GM18909 (cell line): ENCODE measurements around the gene DNAJC1.

Source experiments
- ATAC-seq: cut with Tn5 transposase; IDR thresholded peaks from one replicate; pipeline ENCODE4 v1.9.1; 2021; ENCODE audit warnings: mild to moderate bottlenecking; ENCODE audit not compliant: unreplicated experiment, poor library complexity

Gene DNAJC1

DNA sequence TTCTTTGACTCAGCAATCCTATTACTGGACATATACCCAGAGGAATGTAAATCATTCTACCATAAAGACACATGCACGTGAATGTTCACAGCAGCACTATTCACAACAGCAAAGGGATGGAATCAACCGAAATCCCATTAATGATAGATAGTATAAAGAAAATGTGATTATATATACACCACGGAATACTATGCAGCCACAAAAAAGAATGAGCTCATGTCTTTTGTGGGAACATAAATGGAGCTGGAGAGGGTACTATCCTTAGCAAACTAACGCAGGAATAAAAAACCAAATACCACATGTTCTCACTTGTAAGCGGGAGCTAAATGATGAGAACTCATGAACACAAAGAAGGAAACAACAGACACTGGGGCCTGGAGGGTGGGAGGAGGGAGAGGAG is 201.9 kb downstream of the DNAJC1 start:
- no peak for ATAC-seq

DNA sequence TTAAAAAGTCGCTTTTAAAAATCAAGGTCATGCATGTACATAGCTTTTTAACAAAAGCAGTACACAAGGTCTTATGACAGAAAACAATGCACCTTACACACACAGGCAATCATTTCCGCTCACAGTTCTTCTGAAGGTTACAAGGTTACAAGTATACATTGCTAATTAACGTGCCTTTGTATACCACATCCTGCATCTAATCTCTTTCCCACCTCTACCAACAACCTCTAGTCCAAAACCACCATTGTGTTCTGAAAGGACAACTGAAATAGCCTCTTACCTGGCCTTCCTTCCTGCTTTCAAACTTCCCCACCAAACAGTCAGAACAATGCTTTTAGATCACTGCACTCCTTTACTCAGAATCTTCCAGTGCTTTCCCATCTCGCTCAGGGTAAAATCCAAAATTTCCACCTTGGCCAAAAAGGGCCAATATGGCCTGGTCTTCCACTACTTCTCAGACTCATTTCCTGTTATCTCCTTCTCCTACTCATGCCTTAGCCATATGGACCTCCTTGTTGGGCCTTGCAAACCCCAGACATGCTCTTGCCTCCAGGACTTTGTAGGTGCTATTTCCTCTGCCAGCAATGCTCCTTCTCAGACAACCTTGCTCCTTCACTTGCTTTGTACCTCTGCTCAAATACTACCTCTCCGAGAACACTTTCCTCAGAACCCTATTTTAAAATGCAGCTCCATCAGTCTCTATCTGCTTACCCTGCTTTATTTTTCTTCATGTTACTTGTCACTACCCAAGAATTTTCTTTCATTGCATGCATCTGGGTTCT is 205.4 kb downstream of the DNAJC1 start:
- ATAC-seq: no peak

DNA sequence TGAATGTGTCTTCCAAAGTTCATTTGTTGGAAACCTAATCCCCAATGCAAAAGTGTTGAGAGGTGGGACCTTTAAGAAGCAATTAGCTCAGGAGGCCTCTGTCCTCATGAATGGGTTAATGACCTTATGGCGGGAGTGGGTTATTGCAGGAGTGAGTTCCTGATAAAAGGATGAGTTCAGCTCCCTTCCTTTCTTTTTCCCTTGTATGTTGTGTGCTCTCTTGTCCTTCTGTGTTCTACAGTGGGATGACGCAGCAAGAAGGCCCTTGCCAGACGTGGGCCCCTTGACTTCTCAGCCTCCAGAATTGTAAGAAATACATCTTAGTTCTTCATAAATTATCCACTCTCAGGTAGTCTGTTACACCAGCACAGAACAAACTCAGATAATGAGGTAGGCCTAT is 206.0 kb downstream of the DNAJC1 start:
- ATAC-seq: no peak

DNA sequence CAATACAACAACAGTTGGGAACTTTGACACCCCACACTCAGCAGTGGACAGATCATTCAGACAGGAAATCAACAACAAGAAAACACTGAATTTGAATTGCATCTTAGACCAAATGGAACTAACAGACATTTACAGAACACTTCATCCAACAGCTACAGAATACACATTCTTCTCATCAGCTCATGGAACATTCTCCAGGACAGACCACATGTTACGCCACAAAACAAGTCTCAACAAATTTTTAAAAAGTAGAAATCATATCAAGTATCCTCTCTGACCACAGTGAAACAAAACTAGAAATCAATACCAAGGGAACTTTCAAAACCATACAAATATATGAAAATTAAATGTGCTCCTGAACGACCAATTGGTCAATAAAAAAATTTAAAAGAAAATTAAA is 212.3 kb downstream of the DNAJC1 start:
- ATAC-seq: no peak

DNA sequence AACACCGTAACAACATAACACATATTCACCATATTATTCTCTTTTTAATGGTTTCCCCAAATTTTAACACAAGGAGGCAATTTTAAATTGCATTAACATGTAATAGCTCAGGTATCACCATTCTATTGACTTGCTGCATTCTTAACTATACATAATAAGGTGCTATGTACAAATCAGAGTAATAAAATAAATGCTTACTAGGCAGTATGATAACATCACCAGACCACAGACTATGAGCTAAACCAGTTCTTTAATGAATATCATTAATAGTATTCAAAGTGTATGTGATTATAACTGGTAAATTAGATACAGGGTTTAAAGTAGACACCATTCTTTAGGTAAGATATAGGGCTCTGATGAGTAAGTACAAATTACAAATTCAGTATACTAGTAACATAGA is 226.6 kb downstream of the DNAJC1 start:
- no peak for ATAC-seq

DNA sequence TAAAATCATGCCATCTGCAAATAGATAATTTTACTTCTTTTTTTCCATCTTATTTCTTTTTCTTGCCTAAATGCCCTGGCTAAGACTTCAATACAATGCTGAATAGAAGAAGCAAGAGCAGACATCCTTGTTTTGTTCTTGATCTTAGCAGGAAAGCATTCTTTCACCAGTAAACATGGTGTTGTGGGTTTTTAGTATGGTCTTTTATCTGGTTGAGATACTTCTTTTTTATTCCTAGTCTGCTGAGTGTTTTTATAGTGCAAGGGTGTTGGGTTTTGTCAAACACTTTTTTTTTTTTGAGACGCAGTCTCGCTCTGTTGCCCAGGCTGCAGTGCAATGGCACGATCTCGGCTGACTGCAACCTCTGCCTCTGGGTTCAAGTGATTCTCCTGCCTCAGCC is 232.3 kb downstream of the DNAJC1 start:
- ATAC-seq: no peak

DNA sequence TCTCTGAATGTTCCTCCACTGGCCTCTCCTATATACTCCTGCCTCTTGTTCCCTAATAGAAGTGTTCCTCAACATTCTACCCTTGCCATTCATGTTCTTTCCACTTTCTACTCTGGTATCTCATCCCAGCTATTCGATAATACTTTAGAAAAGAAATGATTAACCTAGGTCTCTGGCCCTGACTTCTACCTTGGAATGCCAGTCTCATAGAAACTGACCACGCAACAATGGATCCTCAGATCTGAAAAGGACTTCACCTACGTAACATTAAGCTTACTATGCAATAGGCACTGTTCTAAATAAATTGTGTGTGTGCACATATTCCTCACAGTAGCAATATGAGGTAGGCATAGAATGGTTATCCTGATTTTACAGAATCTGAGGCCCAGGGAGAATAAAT is 234.5 kb downstream of the DNAJC1 start:
- no peak for ATAC-seq

DNA sequence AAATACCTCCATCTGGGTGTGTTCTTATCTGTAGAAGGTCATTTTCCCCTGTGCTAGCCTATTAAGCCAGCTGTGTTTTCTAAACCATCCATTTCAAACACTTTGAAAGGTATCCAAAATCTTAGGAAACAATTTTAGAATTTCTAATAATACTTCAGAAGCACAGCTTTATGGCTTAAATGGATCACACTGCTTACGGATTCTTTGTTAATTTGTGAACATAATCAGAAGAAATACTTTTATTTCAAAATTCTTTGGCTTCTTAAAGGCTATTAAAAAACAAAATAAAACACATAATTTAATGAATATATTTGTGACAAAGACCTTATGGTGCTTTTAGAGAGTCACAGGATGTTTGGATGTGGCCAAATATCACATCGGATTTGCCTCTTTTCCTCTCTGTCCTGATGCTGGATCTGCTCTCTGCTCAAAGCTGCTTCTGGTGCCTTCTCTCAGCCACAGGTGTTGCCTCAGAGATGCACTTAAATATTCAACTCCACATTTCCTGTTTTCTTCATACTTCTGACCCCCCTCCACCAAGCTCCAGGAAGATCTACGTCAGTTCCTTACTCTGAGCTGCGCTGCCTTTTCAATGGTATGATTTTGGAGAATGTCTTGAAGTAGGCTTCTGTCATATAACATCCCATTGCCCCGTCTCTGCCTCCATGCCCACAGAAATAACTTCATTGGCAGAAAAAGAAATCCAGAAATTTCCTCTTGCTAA is 238.9 kb downstream of the DNAJC1 start:
- ATAC-seq: no peak

DNA sequence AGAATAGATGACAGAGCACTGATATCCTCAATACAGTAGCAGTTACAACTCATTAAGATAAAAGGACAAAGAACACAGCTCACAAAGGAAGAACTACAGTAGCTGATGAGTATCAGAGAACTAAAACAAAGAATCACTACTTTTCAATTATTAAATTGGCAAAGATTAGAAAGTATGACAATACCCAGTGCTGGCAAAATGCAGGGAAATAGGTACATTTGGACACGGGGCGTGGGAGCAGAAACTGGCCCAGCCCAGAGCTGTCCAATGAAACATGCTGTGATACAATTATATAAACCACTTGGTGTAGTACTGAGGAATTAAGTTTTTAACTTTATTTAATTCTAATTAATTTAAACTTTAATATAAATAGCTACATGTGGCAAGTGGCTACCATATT is 243.2 kb downstream of the DNAJC1 start:
- no peak for ATAC-seq

DNA sequence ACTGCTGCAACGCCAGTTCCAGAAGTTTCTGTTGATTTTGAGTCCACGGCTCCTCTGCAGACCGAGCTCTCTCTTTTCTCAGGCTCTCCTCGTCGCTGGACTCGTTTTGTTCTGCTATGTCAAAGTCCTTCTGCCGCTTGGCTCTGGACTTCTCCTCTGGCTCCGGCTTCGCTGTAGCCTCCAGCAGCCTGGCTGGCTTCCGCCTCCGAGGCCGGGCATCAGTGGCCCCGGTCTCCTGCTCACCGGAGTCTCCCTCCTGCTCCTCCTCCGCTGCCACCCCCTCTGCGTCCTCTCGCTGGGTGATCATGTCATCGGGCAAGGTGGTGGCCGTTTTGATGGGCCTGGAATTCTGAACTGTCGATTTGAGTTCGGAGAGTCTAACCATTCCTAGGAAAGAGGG is 244.3 kb downstream of the DNAJC1 start:
- ATAC-seq: no peak

DNA sequence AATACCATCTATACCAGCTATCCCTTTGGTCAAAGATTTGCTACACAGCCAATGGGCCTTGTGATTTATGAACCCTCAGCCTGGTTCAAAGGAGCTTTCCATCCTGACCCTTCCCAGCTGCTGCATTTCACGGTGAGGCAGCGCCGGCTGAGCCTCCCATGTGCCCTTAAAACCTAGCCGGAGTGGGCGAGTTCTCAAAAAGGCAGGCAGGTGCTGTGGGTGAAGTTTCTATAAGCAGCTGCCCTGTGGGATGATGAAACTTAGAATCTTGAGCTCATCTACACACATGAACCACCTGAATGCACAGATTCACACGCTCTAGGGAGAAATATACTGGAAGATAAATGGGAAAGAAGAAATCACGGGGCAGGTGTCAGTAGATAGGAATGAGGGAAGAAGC is 244.8 kb downstream of the DNAJC1 start:
- ATAC-seq: no peak

DNA sequence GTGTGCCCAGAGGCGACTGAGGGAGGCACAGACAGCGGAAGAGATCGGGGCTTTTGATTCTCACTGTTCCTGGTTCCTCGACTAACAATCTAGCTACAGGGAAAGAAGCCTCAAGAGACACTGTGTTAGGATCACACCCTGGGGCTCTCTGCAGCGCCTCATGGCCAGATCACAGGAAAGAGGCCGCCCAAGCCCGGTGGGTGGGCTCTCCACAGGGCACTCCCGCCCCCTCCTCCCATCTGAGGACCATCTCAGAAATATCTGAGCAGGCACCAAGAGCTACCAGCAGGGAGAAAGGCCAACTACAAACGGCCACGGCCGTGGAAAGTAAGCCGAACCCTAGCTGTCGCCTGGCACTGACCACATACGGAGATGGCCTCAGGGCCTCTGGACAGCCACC is 245.3 kb downstream of the DNAJC1 start:
- ATAC-seq: no peak

DNA sequence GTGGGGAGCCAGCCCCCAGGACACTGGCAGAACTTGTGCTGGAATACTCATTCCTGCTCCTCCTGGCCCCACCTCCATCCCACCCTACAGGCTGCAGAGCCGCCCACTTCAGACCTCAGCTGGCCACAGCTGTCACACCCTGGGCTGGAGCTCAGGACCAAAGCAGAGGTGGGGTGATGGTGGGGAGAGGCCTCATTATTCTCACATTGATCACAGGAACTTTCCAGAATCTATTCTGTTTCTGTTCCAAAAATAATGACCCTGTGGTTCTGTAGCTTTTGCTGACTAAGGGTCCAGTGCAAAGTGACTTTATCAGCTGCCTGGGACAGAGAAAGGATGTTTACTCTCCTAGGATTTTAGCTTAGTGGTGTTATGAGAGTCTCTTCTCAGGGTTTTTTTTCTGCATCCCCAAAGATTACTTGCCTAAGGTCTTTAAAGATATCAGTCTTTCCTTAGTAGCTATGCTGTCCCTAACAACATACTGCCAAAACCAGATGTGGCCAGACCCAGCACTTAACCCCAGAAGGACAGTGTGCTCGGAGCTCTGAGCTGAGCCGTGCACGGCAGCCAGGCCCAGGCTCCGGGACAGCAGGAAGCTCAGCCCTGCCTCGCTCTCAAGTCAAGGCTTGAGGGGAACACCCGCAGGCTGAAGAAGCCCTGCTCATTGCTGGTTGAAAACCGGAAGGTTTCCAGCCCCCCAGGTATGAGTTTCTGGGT is 246.2 kb downstream of the DNAJC1 start:
- no peak for ATAC-seq

DNA sequence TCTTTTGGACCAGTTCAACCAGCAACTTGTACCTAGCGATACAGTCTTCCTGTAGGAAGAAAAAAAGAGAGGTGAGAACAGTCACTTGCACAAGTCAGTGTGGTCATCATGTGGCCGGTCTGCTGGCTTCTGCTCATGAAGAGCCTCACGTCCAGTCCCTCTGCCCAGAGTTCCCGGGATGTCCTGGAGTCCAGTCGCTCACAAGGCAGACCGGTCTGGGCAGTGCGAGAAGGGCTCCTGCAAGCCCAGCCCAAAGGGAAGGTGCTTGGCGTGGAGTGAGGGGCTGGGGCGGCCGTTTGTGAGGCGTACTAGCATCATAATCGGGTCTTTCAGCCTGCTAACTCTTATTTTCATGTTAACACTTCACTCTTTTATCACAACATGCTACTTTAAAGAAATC is 246.8 kb downstream of the DNAJC1 start:
- ATAC-seq: no peak

DNA sequence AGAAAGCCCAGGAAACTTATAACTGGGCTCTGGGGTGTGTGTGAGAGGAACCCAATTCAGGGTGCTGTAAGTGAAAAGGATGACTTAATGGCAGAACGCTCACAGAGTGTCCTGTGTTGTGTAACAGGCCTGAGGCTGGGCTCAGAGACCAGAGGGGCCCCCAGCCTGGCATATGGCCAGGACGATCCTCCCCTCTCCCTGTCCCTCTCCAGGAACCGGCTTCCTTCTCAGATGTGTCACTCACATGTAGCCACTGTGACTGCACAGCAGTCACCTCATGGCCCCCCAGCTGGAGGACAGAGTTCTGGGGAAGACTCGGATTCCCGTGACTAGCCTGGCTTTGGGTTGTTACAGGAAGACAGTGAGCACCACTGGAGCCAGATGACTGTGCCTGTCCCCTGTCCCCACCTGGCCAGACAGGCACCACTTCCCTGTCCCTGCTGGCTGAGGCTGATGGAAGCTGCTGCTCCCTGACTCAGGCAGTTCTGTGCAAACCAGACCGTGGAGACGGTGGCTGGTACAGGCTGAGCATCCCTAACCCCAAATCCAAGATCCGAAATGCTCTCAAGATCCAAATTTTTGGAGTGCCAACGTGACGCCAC is 249.0 kb downstream of the DNAJC1 start:
- ATAC-seq: no peak

DNA sequence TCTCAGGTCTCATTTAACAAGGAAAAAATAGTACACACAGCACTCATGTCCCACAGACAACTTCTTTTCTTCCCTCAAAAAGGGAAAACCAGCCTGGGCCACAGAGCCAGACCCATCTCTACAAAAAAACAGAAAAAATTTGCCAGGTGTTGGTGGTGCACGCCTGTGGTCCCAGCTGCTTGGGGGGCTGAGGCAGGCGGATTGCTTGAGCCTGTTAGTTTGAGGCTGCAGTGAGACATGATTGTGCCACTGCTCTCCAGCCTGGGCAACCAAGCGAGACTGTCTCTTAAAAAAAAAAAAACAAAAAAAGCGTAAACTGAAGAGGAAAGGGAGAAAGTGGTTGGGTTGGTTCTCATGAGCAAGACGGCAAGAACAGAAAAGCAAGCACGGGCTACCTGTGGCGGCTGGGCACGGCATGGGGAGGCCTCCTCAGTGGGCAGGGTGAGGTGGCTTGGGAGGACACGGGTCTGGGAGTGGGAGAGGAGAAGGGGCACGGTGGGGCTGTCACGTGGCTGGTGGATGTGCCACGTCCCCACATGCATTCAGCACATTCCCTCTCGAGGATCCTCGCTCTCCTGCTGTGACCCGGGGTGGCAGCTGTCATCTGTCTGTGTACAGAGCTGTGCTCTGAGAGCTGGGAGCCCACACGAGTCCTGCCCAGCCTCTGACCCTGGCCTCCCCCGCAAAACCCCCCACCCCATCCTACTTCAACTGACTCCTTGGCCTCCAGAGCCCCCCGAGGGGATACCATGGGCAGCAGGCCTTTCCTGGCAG is 249.8 kb downstream of the DNAJC1 start:
- no peak for ATAC-seq

DNA sequence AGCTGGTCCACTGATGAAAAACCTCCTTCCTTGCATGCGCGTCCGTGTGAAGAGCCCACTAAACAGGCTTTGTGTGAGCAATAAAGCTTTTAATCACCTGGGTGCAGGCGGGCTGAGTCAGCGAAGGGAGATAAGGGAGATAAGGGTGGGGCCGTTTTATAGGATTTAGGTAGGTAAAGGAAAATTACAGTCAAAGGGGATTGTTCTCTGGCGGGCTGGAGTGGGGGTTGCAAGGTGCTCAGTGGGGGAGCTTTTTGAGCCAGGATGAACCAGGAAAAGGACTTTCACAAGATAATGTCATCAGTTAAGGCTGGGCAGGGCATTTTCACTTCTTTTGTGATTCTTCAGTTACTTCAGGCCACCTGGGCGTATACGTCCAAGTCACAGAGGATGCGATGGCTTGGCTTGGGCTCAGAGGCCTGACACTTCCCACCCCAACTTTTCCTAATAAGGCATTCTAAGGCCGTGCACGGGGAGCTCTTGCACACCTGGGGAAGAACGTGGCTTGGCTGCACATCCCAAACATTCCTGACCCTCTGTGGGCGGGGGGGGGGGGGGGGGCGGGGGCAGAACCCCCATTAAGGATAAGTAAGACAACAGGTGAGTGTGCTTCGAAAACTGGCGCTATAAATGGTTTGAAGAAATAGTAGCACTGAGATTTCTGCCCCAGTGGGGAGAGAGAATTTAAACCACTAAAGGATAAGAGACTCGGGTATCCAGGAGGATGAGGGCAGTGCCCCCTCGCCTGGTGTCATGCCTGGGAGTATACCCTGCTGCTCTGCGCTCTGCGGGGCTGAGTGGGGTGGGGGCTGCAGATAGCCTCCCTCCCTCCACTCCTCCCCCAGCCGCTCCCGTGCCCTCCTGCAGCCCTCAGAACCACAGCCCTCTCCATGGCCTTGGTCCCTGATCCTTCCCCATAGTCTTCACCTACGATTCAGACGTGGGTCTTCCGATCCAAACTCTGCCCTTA is 251.9 kb downstream of the DNAJC1 start:
- no peak for ATAC-seq

DNA sequence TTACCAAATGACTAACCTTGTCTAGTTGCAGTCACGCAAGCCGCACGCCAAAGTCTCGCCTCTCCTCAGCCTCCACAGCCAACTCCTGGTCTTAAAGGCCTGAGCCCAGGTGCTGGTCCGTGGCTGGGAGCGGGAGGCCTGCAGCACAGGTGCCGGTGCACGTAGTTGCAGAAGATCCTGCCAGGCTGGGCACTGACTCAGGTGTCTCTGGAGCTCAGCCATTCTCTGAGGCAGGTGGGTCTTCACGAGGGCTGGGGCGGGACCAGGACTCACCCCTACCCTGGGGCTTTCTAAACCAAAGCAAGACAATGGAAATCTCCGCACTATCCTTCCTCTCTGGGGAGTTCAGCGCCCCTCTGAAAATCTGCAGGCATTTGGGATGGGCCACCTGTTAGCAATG is 253.1 kb downstream of the DNAJC1 start:
- no peak for ATAC-seq

DNA sequence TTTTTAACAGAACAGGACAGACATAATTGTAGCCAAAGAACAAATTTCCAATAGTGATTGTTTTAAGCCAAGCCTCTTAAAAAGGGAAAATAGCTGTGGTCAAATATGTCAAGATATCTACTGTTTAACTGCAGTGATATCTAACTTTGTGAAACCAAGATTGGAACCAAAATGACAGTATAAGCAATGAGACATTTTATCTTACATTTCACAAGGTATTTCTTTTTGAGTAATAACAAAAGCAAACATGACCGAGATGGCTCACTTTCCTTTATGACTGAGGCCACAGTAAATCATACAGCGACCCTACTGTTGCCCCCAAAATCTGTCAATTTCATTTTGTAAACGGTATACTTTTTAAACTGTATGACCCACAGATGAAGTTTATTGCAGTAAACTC is 253.7 kb downstream of the DNAJC1 start:
- ATAC-seq: no peak
